K562 (cell line): ENCODE data around the gene C1QA. TPM values are rescaled to one million over a fixed set of nuclear protein-coding genes. Genes with fewer than 3 reads are reported as not detected.
A peak's percentile ranks its signal among the peaks of the same experiment; 100 is the strongest.

ENCODE experiments used
- ATAC-seq: fragments of 200-7000 bp; cut with Tn5 transposase; 3 replicates; pipeline ENCODE4 v1.9.1; 2020; ENCODE audit warnings: moderate library complexity
- BruUV-seq: library from RNA; stranded (reverse); fragments of 400-500 nt; replicated peaks from 2 replicates; lab custom pipeline; 2021; lab: Mats Ljungman, UMichigan
- CTCF ChIA-PET: fragments of 300-600 bp; formaldehyde crosslinking; extraction: SDS; loops from one replicate; lab custom pipeline; 2021; ENCODE audit warnings: low intra/inter-chr PET ratio; lab: Yijun Ruan, JAX
- POLR2A ChIA-PET: fragments of 300-600, 350-650 bp; sonication (Branson Sonifier 250); formaldehyde crosslinking; extraction: SDS; loops from one replicate; lab custom pipeline; 2021; ENCODE audit warnings: antibody characterized with exemption, inconsistent platforms; lab: Yijun Ruan, JAX
- DNase-seq, 4 experiments: peaks; one replicate each; pipeline versions ENCODE4 v3.0.0 to v3.0.0-alpha.2; 2011 to 2018; ENCODE audit warnings: low spot score in 3 of 4, mixed read lengths in 3 of 4; ENCODE audit errors: extremely low read depth in 1 of 4
- FAIRE-seq: peaks from 2 replicates; lab custom pipeline; 2011; peaks lifted over from hg19 to GRCh38; lab: Jason Lieb, UNC
- H2AFZ ChIP-seq: 2 replicates; pipeline ENCODE4 v1.6.0; 2011; ENCODE audit warnings: low read depth, low read length, control low read depth, inconsistent platforms
- H3K27ac ChIP-seq: fragments of 200-600 bp; 3 replicates; pipeline ENCODE4 v1.8.0; 2011; ENCODE audit warnings: low read depth, mild to moderate bottlenecking, control low read depth, inconsistent platforms, low read length, moderate library complexity, mixed read lengths; ENCODE audit errors: extremely low read depth
- H3K27me3 ChIP-seq, 2 experiments: fragments of 300-600 bp in 1 of 2; 2 replicates in 1 of 2; 3 replicates in 1 of 2; pipeline versions ENCODE4 v1.6.0 to v1.8.0; 2011; ENCODE audit warnings: inconsistent platforms in 2 of 2, low read length in 2 of 2, mild to moderate bottlenecking in 1 of 2, mixed read lengths in 1 of 2, moderate library complexity in 1 of 2; ENCODE audit not compliant: control insufficient read depth in 2 of 2, insufficient read depth in 2 of 2
- H3K36me3 ChIP-seq: fragments of 300-600 bp; 3 replicates; pipeline ENCODE4 v1.8.0; 2011; ENCODE audit warnings: mild to moderate bottlenecking, low read length, inconsistent platforms; ENCODE audit not compliant: control insufficient read depth, insufficient read depth
- H3K4me1 ChIP-seq, 2 experiments: fragments of 200-600 bp in 1 of 2; replicated peaks in 1 of 2; 2 replicates in 1 of 2; 3 replicates in 1 of 2; pipeline versions ENCODE4 v1.5.1 to v1.8.0; 2011; ENCODE audit warnings: inconsistent platforms in 2 of 2, low read length in 2 of 2, mild to moderate bottlenecking in 1 of 2, mixed read lengths in 1 of 2, moderate library complexity in 1 of 2; ENCODE audit not compliant: control insufficient read depth in 2 of 2, insufficient read depth in 2 of 2
- H3K4me2 ChIP-seq: 2 replicates; pipeline ENCODE4 v1.6.1; 2011; ENCODE audit warnings: low read length, control low read depth, inconsistent platforms, mixed read lengths; ENCODE audit not compliant: insufficient read depth
- H3K4me3 ChIP-seq: fragments of 200-600 bp; sonication (generic), shearing (Covaris generic); 2 replicates; pipeline ENCODE4 v1.5.1; 2016; ENCODE audit warnings: control low read depth, inconsistent platforms
- H3K79me2 ChIP-seq: fragments of 200-600 bp; 3 replicates; pipeline ENCODE4 v1.8.0; 2011; ENCODE audit warnings: low read length, inconsistent platforms; ENCODE audit not compliant: control insufficient read depth, insufficient read depth
- H3K9ac ChIP-seq, 2 experiments: 2 replicates each; pipeline versions ENCODE4 v1.6.0 to v1.6.1; 2011; ENCODE audit warnings: low read depth in 2 of 2, low read length in 2 of 2, control low read depth in 1 of 2, inconsistent platforms in 1 of 2, mild to moderate bottlenecking in 1 of 2, mixed read lengths in 1 of 2; ENCODE audit not compliant: insufficient read depth in 1 of 2
- H3K9me1 ChIP-seq: one replicate; pipeline ENCODE4 v1.6.0; 2011; ENCODE audit warnings: inconsistent platforms, mild to moderate bottlenecking, low read length, moderate library complexity; ENCODE audit not compliant: control insufficient read depth, insufficient read depth
- H3K9me3 ChIP-seq: replicated peaks from 2 replicates; pipeline ENCODE4 v1.5.1; 2011; ENCODE audit warnings: low read depth, low read length, inconsistent platforms; ENCODE audit not compliant: control insufficient read depth, insufficient read depth
- H4K20me1 ChIP-seq: replicated peaks from 2 replicates; pipeline ENCODE4 v1.6.1; 2011; ENCODE audit warnings: low read length, inconsistent platforms, mixed read lengths; ENCODE audit not compliant: control insufficient read depth, insufficient read depth
- BRF2 ChIP-seq: IDR thresholded peaks from 3 replicates; pipeline ENCODE4 v1.6.1; 2011; ENCODE audit warnings: borderline replicate concordance, mild to moderate bottlenecking; ENCODE audit not compliant: insufficient read length, insufficient read depth
- MYBL2 ChIP-seq, 2 experiments: fragments of 450-650 bp in 1 of 2; sonication (generic) in 1 of 2; formaldehyde crosslinking in 1 of 2; IDR thresholded peaks; 2 replicates each; pipeline versions ENCODE4 v1.6.1 to v1.8.1; 2017 to 2022; ENCODE audit warnings: borderline replicate concordance in 1 of 2, inconsistent platforms in 1 of 2, low read depth in 1 of 2, mild to moderate bottlenecking in 1 of 2, missing genetic modification reagents in 1 of 2, moderate library complexity in 1 of 2
- SIN3B ChIP-seq: fragments of 450-650 bp; IDR thresholded peaks from 2 replicates; pipeline ENCODE4 v1.6.1; 2017; ENCODE audit warnings: low read depth, mild to moderate bottlenecking, moderate library complexity
- SIX5 ChIP-seq, 2 experiments: IDR thresholded peaks; 2 replicates each; pipeline ENCODE4 v1.6.1; 2011; ENCODE audit warnings: low read length in 2 of 2, borderline replicate concordance in 1 of 2, low read depth in 1 of 2, mild to moderate bottlenecking in 1 of 2, moderate library complexity in 1 of 2; ENCODE audit not compliant: insufficient read depth in 1 of 2
- TEAD1 ChIP-seq, 2 experiments: fragments of 450-650 bp in 1 of 2; sonication (generic) in 1 of 2; formaldehyde crosslinking; IDR thresholded peaks; 2 replicates each; pipeline versions ENCODE4 v1.4.0 to v1.8.0; 2020 to 2022; ENCODE audit warnings: mild to moderate bottlenecking in 2 of 2, missing genetic modification reagents in 1 of 2
- ZNF318 ChIP-seq, 2 experiments: fragments of 450-650 bp; IDR thresholded peaks; 2 replicates each; pipeline ENCODE4 v1.6.1; 2016; ENCODE audit warnings: mild to moderate bottlenecking in 2 of 2, borderline replicate concordance in 1 of 2, low read depth in 1 of 2, moderate library complexity in 1 of 2
- WGBS: fragments of 100-300 bp; shearing (Covaris generic); methylation state at CpG from one replicate; pipeline ENCODE4 v1.1.6; 2016; ENCODE audit warnings: low coverage, mixed read lengths; ENCODE audit not compliant: insufficient coverage; ENCODE audit errors: missing lambda C conversion rate; 5-methylcytosine and 5-hydroxymethylcytosine counted together
- in situ Hi-C: fragments of 300-500 bp; cut with MboI; formaldehyde crosslinking; loops from 4 replicates; pipeline ENCODE4 v1.15.0; 2018; ENCODE audit warnings: inconsistent platforms, mixed read lengths
- intact Hi-C: fragments of 100-400 bp; cut with micrococcal nuclease; formaldehyde crosslinking; loops from 2 replicates; pipeline ENCODE4 v1.14.2; 2022
- polyA plus RNA-seq, 8 experiments: library from polyadenylated mRNA; depleted of rRNA in 4 of 8; stranded (reverse) in 5 of 8; unstranded in 3 of 8; fragments of >200 nt; fragmentation: Nextera tagmentation in 2 of 8; fragmentation: Illumina TruSeq in 1 of 8; extraction: Ambion mirVana in 2 of 8; extraction: Trizol in 1 of 8; gene quantifications; 2 replicates each; pipeline versions ENCODE4 v1.2.1 to v1.2.3, GENCODE V29; 2011 to 2014; ENCODE audit warnings: inconsistent platforms in 1 of 8, missing spikeins in 1 of 8
- total RNA-seq, 7 experiments: library from RNA; depleted of rRNA in 6 of 7; stranded (reverse); fragments of >200 nt in 6 of 7; fragmentation: Illumina TruSeq in 2 of 7; extraction: Trizol in 2 of 7; gene quantifications; 2 replicates each; pipeline versions ENCODE4 v1.2.1 to v1.2.3, GENCODE V29; 2011 to 2021; ENCODE audit warnings: low replicate concordance in 1 of 7
- TF ChIP-seq, protein P1 (sequence below), 3 experiments: IDR thresholded peaks in 2 of 3; conservative IDR thresholded peaks in 1 of 3; 2 replicates each; pipeline ENCODE4 v1.5.1; 2011 to 2012; ENCODE audit warnings: low read length in 3 of 3, mild to moderate bottlenecking in 3 of 3, control low read depth in 2 of 3, improper control_type of control experiment in 1 of 3, inconsistent platforms in 1 of 3, low read depth in 1 of 3, mixed read lengths in 1 of 3, moderate library complexity in 1 of 3; ENCODE audit not compliant: insufficient read depth in 2 of 3

C1QA gene
- total and polyA plus RNA-seq, 9 of the 15 experiments (the other 6 are each of a cell fraction or from before 2014, with no cell fraction given) = 0.71 TPM; not detected in 8

DNA sequence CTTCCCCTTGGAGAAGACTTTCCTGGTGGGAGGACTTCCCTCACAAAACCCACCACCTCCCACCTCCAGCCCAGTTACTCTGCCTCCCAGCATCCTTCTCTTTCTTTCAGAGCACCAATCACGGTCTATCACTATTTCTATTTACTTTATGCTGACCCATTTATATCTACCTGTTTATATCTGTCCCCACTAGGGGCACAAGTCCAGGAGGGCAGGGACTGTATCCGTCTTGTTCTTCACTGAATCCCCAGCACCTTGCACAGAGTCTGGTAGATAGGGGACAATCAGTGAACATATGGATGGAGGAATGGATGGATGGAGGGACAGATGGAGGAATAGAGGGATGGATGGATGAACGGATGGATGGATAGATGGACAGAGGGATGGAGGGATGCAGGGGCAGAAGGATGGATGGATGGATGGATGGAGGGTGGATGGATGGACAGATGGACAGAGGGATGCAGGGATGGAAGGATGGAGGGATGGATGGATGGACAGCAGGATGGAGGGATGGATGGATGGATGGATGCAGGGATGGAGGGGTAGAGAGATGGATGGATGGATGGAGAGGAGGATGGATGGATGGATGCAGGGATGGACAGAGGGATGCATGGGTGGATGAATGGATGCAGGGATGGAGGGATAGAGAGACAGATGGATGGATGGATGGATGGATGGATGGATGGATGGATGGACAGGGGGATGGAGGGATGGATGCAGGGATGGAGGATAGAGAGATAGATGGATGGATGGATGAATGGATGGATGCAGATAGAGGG is 22.1 kb downstream of the C1QA start:
- Histone ChIP-seq H3K9me3 (no peaks in the 10 kb centered on the region), H3K4me3 (no peak overlapping the region), H3K27me3 (peaks cover under 1 to 29% of the 10 kb centered on the region in 2 experiments; a peak in 4 of 5 replicates), H3K9ac (no peak overlapping the region), H3K27ac (no peak overlapping the region), H3K4me2 (no peak overlapping the region), H3K9me1 (no peaks in the 10 kb centered on the region), H3K4me1 (peaks cover 0 to 4% of the 10 kb centered on the region in 2 experiments; a peak in 1 of 5 replicates), H3K36me3 (no peaks in the 10 kb centered on the region), H3K79me2 (no peaks in the 10 kb centered on the region), H4K20me1 (peaks cover 6% of the 10 kb centered on the region), H2AFZ (no peak overlapping the region)
- intact Hi-C loops = no loop called here
- ATAC-seq (no peak), FAIRE-seq (no peak), DNase-seq (no peak)
- CTCF ChIA-PET = no interaction called here
- POLR2A ChIA-PET = interaction anchor here (1.0 kb wide), 1 partner anchor 22 kb away, joined by 4 read pairs; the partner anchor contains the start of gene C1QA
- 2% methylated on average over 3 of the region's 3 CpGs for WGBS
- no TSS peak for BruUV-seq
- in situ Hi-C loops = no loop called here
- TF ChIP-seq SIX5 (IDR thresholded peaks at IDR 0.05; ENCODE audit: borderline replicate concordance in 1 of 2, insufficient read depth in 1 of 2, low read depth in 1 of 2, low read length in 2 of 2) = no peak
- TF ChIP-seq, protein P1, sequence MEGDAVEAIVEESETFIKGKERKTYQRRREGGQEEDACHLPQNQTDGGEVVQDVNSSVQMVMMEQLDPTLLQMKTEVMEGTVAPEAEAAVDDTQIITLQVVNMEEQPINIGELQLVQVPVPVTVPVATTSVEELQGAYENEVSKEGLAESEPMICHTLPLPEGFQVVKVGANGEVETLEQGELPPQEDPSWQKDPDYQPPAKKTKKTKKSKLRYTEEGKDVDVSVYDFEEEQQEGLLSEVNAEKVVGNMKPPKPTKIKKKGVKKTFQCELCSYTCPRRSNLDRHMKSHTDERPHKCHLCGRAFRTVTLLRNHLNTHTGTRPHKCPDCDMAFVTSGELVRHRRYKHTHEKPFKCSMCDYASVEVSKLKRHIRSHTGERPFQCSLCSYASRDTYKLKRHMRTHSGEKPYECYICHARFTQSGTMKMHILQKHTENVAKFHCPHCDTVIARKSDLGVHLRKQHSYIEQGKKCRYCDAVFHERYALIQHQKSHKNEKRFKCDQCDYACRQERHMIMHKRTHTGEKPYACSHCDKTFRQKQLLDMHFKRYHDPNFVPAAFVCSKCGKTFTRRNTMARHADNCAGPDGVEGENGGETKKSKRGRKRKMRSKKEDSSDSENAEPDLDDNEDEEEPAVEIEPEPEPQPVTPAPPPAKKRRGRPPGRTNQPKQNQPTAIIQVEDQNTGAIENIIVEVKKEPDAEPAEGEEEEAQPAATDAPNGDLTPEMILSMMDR (IDR thresholded peaks at IDR 0.05 in 2 of 3, conservative IDR thresholded peaks at IDR 0.05 in 1 of 3; ENCODE audit: insufficient read depth in 2 of 3, low read depth in 1 of 3, low read length in 3 of 3) = peak in 2 of 3 experiments; percentile 14 to 21; a peak in 1 of 6 replicates
- TF ChIP-seq BRF2 = no peak
- no peak for TF ChIP-seq SIN3B
- no peak for TF ChIP-seq ZNF318 (IDR thresholded peaks at IDR 0.05; ENCODE audit: borderline replicate concordance in 1 of 2, low read depth in 1 of 2)
- TF ChIP-seq MYBL2 (IDR thresholded peaks at IDR 0.05; ENCODE audit: low read depth) = no peak
- TF ChIP-seq MYBL2 (CRISPR knock-in tag; IDR thresholded peaks at IDR 0.05; ENCODE audit: borderline replicate concordance) = no peak
- no peak for TF ChIP-seq TEAD1 (CRISPR knock-in tag; IDR thresholded peaks at IDR 0.05)
